Suprapubic skin (tissue), 4 donors: ENCODE data around the gene ARFIP2.

Source experiments
- CTCF ChIP-seq, 2 donors: fragments of 200-600 bp in 1 of 2; fragments of 450-650 bp in 1 of 2; sonication (generic) in 1 of 2; IDR thresholded peaks; one replicate each; pipeline ENCODE4 v1.5.1; 2016 to 2019; ENCODE audit warnings: antibody characterized with exemption in 2 of 2, mild to moderate bottlenecking in 1 of 2, moderate library complexity in 1 of 2
- EP300 ChIP-seq: sonication (generic); formaldehyde crosslinking; IDR thresholded peaks from one replicate; pipeline ENCODE4 v1.6.1; 2017; ENCODE audit warnings: antibody characterized with exemption
- POLR2A ChIP-seq, 2 donors: fragments of 450-650 bp; IDR thresholded peaks; one replicate each; pipeline ENCODE4 v1.6.1; 2017; ENCODE audit warnings: antibody characterized with exemption in 2 of 2, mild to moderate bottlenecking in 2 of 2, moderate library complexity in 2 of 2
- POLR2AphosphoS5 ChIP-seq, 3 donors: sonication (generic); formaldehyde crosslinking; IDR thresholded peaks; one replicate each; pipeline ENCODE4 v1.6.1; 2017; ENCODE audit warnings: antibody characterized with exemption in 3 of 3

GRCh38 chr11:6530848-6531247, 49.7 kb upstream of the ARFIP2 start:
- TF ChIP-seq POLR2A (IDR thresholded peaks at IDR 0.05) = no peak
- TF ChIP-seq CTCF (IDR thresholded peaks at IDR 0.05) = no peak
- no peak for TF ChIP-seq EP300
- no peak for TF ChIP-seq POLR2AphosphoS5 (IDR thresholded peaks at IDR 0.05)
